Stimulated activated CD8-positive, alpha-beta memory T cell treated with anti-CD3 and anti-CD28 coated beads, Interleukin-7, amount 100 ng/mL, for 48 hours (primary cell): ENCODE measurements around the gene STRN.
"Not testable (repeated sequence)": the region's sequence is repeated elsewhere in the genome, so short reads cannot be mapped to it uniquely, and the experiment has no call there.

Experiments
- DNase-seq, 2 donors: peaks; one replicate each; pipeline ENCODE4 v3.0.0-alpha.2; 2020; ENCODE audit warnings: low read depth in 1 of 2; ENCODE audit errors: extremely low read depth in 1 of 2

STRN gene

GRCh38 chr2:36964496-36965058 lies 1.8 kb downstream of the STRN start:
- DNase-seq = no peak

- no peak for DNase-seq
These were observed 2.6 kb downstream of the STRN start for GRCh38 chr2:36963734-36964133.

- DNase-seq = no peak
These were observed 3.2 kb downstream of the STRN start for GRCh38 chr2:36963106-36963505.

GRCh38 chr2:36960773-36961172 lies 5.6 kb downstream of the STRN start:
- no peak for DNase-seq

- DNase-seq = no peak
These were observed 6.2 kb downstream of the STRN start for GRCh38 chr2:36960005-36960675.

- no peak for DNase-seq
These were observed 11.2 kb downstream of the STRN start for GRCh38 chr2:36954977-36955607.

GRCh38 chr2:36952748-36953197 lies 13.6 kb downstream of the STRN start:
- no peak for DNase-seq

GRCh38 chr2:36951574-36951973 lies 14.8 kb downstream of the STRN start:
- DNase-seq = no peak

GRCh38 chr2:36951027-36951518 lies 15.3 kb downstream of the STRN start:
- no peak for DNase-seq

- no peak for DNase-seq
These were observed 16.5 kb downstream of the STRN start for GRCh38 chr2:36949845-36950244.

GRCh38 chr2:36945240-36945639 lies 21.1 kb downstream of the STRN start:
- DNase-seq = not testable (repeated sequence)

- DNase-seq = no peak
These were observed 24.5 kb downstream of the STRN start for GRCh38 chr2:36941867-36942266.

- not testable (repeated sequence) for DNase-seq
These were observed 29.8 kb downstream of the STRN start for GRCh38 chr2:36936526-36936925.

- DNase-seq = not testable (repeated sequence)
These were observed 34.6 kb downstream of the STRN start for GRCh38 chr2:36931688-36932087.

- not testable (repeated sequence) for DNase-seq
These were observed 35.4 kb downstream of the STRN start for GRCh38 chr2:36930787-36931410.

- DNase-seq = not testable (repeated sequence)
These were observed 39.9 kb downstream of the STRN start for GRCh38 chr2:36926175-36927132.

GRCh38 chr2:36922629-36923028 lies 43.7 kb downstream of the STRN start:
- DNase-seq = not testable (repeated sequence)

- DNase-seq = no peak
These were observed 44.4 kb downstream of the STRN start for GRCh38 chr2:36921984-36922383.

- DNase-seq = no peak
These were observed 47.1 kb downstream of the STRN start for GRCh38 chr2:36919041-36919837.

- no peak for DNase-seq
These were observed 48.0 kb downstream of the STRN start for GRCh38 chr2:36918307-36918706.
